Measurements from ENCODE around the gene CEP85L. TPM values are rescaled to one million over a fixed set of nuclear protein-coding genes. Genes with fewer than 3 reads are reported as not detected.

Gene CEP85L
- total and polyA plus RNA-seq, 2 of the 4 experiments (the other 2 are of a cell fraction) = 2.3 to 25.6 TPM

- CTCF ChIA-PET = no interaction called here
- dilution Hi-C loops (cut with HindIII; ENCODE audit: low sequenced_read_pairs, unreplicated experiment) = no loop called here
- Histone ChIP-seq H3K23ac (ENCODE audit: low read depth, low read length) (no peak overlapping the region), H4K20me1 (ENCODE audit: insufficient read depth, low read length) (no peaks in the 10 kb centered on the region), H4K8ac (ENCODE audit: low read depth in 2 of 2, low read length in 2 of 2) (no peak overlapping the region), H3K79me1 (ENCODE audit: low read depth in 1 of 2, low read length in 2 of 2) (no peaks in the 10 kb centered on the region; a peak in 1 of 4 replicates), H2BK120ac (ENCODE audit: low read depth, low read length) (no peak overlapping the region), H2BK15ac (ENCODE audit: low read depth, low read length) (no peak overlapping the region), H3K9me3 (ENCODE audit: control insufficient read depth, insufficient read depth, low read length) (no peaks in the 10 kb centered on the region), H3K4ac (ENCODE audit: low read depth, low read length) (no peak overlapping the region), H3K27ac (ENCODE audit: insufficient read depth, low read length) (no peak overlapping the region), H2BK20ac (ENCODE audit: low read depth, low read length) (no peak overlapping the region), H3K14ac (replicated peaks; ENCODE audit: low read depth, low read length) (no peak overlapping the region), H3K36me3 (ENCODE audit: control insufficient read depth, insufficient read depth, low read length) (peaks cover 8% of the 10 kb centered on the region), H3K4me2 (ENCODE audit: low read depth, low read length) (no peak overlapping the region), H3K9ac (ENCODE audit: low read depth, low read length) (no peak overlapping the region), H3K27me3 (ENCODE audit: control insufficient read depth, insufficient read depth, low read length) (no peaks in the 10 kb centered on the region), H2AFZ (replicated peaks; ENCODE audit: low read length, poor library complexity) (no peak overlapping the region), H4K5ac (ENCODE audit: low read depth, low read length) (no peak overlapping the region), H3K9me1 (ENCODE audit: insufficient read depth, low read length) (peaks cover 2% of the 10 kb centered on the region; the same call in 1 of the 2 replicates), H2AK5ac (ENCODE audit: low read depth, low read length) (no peak overlapping the region), H3K18ac (ENCODE audit: low read depth, low read length) (no peak overlapping the region), H4K91ac (ENCODE audit: insufficient read depth, low read depth, low read length) (no peak overlapping the region), H3K56ac (ENCODE audit: extremely low read depth, insufficient read depth, low read length) (no peak overlapping the region), H3K4me1 (ENCODE audit: control insufficient read depth, insufficient read depth, low read length) (peaks cover 4% of the 10 kb centered on the region), H2BK5ac (ENCODE audit: low read depth, low read length, poor library complexity, severe bottlenecking) (no peak overlapping the region), H2AK9ac (replicated peaks; ENCODE audit: low read depth, low read length, poor library complexity) (no peak overlapping the region), H3K4me3 (ENCODE audit: insufficient read depth, low read depth, low read length) (no peak overlapping the region)
- DNase-seq (no peak), ATAC-seq (ENCODE audit: low read depth) (no peak)
- in situ Hi-C loops (cut with MboI; ENCODE audit: low sequenced_read_pairs) = no loop called here
- POLR2A ChIA-PET (ENCODE audit: unreplicated experiment) = no interaction called here
- TF ChIP-seq RFX5 (IDR thresholded peaks at IDR 0.05; ENCODE audit: low read depth, low read length) (no peak), FOS (IDR thresholded peaks at IDR 0.05; ENCODE audit: low read depth, low read length) (no peak), MXI1 (IDR thresholded peaks at IDR 0.05; ENCODE audit: borderline replicate concordance, low read depth, low read length) (no peak), USF2 (IDR thresholded peaks at IDR 0.05; ENCODE audit: low read depth, low read length) (no peak), RAD21 (IDR thresholded peaks at IDR 0.05; ENCODE audit: low read length) (no peak), POLR2A (IDR thresholded peaks at IDR 0.05; ENCODE audit: low read depth, low read length) (no peak), MAZ (IDR thresholded peaks at IDR 0.05; ENCODE audit: borderline replicate concordance, low read depth, low read length) (no peak), MAFK (IDR thresholded peaks at IDR 0.05; ENCODE audit: low read depth, low read length) (no peak), CHD1 (IDR thresholded peaks at IDR 0.05; ENCODE audit: low read depth, low read length) (no peak), CTCF (conservative IDR thresholded peaks at IDR 0.05; ENCODE audit: low read depth, low read length) (no peak), NFE2L2 (IDR thresholded peaks at IDR 0.05; ENCODE audit: low read depth, low read length) (no peak), BHLHE40 (IDR thresholded peaks at IDR 0.05; ENCODE audit: low read depth, low read length) (no peak), ELK1 (IDR thresholded peaks at IDR 0.05; ENCODE audit: borderline replicate concordance, low read depth, low read length) (no peak), CEBPB (IDR thresholded peaks at IDR 0.05; ENCODE audit: low read depth, low read length) (no peak), RCOR1 (IDR thresholded peaks at IDR 0.05; ENCODE audit: insufficient replicate concordance, low read length) (no peak), SMC3 (IDR thresholded peaks at IDR 0.05; ENCODE audit: low read depth, low read length) (no peak)
- BruUV-seq (replicated peaks) = no TSS peak
- intact Hi-C loops (cut with micrococcal nuclease) = no loop called here
Observed at GRCh38 chr6:118467181-118467580, 184.2 kb downstream of the CEP85L start.
